Measurements from ENCODE around the gene HMCN2.

GRCh38 chr9:130402243-130402642 is 136.7 kb downstream of the HMCN2 start:
- TF ChIP-seq CTCF (IDR thresholded peaks at IDR 0.05; ENCODE audit: low read depth, low read length) (no peak), EZH2phosphoT487 (IDR thresholded peaks at IDR 0.05; ENCODE audit: low read depth) (no peak)

Data from OCI-LY3 (cell line).